HepG2 (cell line): Measurements from ENCODE around the gene PIP5K1C. TPM values are rescaled to one million over a fixed set of nuclear protein-coding genes. Genes with fewer than 3 reads are reported as not detected.

ENCODE experiments used
- ATAC-seq: fragments of 200-7000 bp; cut with Tn5 transposase; 3 replicates; pipeline ENCODE4 v1.9.1; 2020; ENCODE audit warnings: mild to moderate bottlenecking, moderate library complexity
- BruUV-seq: library from RNA; stranded (reverse); fragments of 400-500 nt; replicated peaks from 2 replicates; lab custom pipeline; 2021; lab: Mats Ljungman, UMichigan
- CTCF ChIA-PET: fragments of 300-600 bp; formaldehyde crosslinking; extraction: SDS; loops from one replicate; lab custom pipeline; 2021; ENCODE audit warnings: low total read pairs, inconsistent platforms, low intra/inter-chr PET ratio; lab: Yijun Ruan, JAX
- POLR2A ChIA-PET: fragments of 350-600 bp; sonication (Branson Sonifier 250); formaldehyde crosslinking; loops from one replicate; lab custom pipeline; 2020; ENCODE audit warnings: antibody characterized with exemption, inconsistent platforms; lab: Yijun Ruan, JAX
- DNase-seq: peaks from one replicate; pipeline ENCODE4 v3.0.0-alpha.2; 2015; ENCODE audit warnings: low spot score
- FAIRE-seq: peaks from 3 replicates; lab custom pipeline; 2011; peaks lifted over from hg19 to GRCh38; lab: Jason Lieb, UNC
- H2AFZ ChIP-seq: one replicate; pipeline ENCODE4 v1.6.1; 2011; ENCODE audit warnings: low read length, inconsistent platforms
- H3K27ac ChIP-seq: fragments of 300-600 bp; 3 replicates; pipeline ENCODE4 v1.8.0; 2011; ENCODE audit warnings: mixed run types, mild to moderate bottlenecking, mixed read lengths, low read length, inconsistent platforms; ENCODE audit not compliant: insufficient read depth; ENCODE audit errors: extremely low read length
- H3K27me3 ChIP-seq, 2 experiments: fragments of 200-600 bp in 1 of 2; 2 replicates in 1 of 2; 3 replicates in 1 of 2; pipeline versions ENCODE4 v1.6.0 to v1.8.0; 2011; ENCODE audit warnings: low read length in 2 of 2, mild to moderate bottlenecking in 2 of 2, moderate library complexity in 2 of 2, inconsistent platforms in 1 of 2; ENCODE audit not compliant: insufficient read depth in 2 of 2, control insufficient read depth in 1 of 2
- H3K36me3 ChIP-seq, 2 experiments: fragments of 200-600 bp in 1 of 2; replicated peaks in 1 of 2; 2 replicates in 1 of 2; 3 replicates in 1 of 2; pipeline versions ENCODE4 v1.5.1 to v1.8.0; 2011; ENCODE audit warnings: low read length in 2 of 2, inconsistent platforms in 1 of 2; ENCODE audit not compliant: insufficient read depth in 2 of 2, control insufficient read depth in 1 of 2
- H3K4me1 ChIP-seq: 2 replicates; pipeline ENCODE4 v1.5.1; 2012; ENCODE audit warnings: low read length, inconsistent platforms; ENCODE audit not compliant: insufficient read depth
- H3K4me2 ChIP-seq: 2 replicates; pipeline ENCODE4 v1.6.0; 2011; ENCODE audit warnings: low read depth, low read length, inconsistent platforms
- H3K4me3 ChIP-seq, 3 experiments: fragments of 200-600 bp in 1 of 3; sonication (generic), shearing (Covaris generic) in 1 of 3; replicated peaks in 1 of 3; 2 replicates each; pipeline ENCODE4 v1.5.1; 2011 to 2016; ENCODE audit warnings: low read length in 3 of 3, inconsistent platforms in 2 of 3, low read depth in 2 of 3, mild to moderate bottlenecking in 2 of 3, control low read depth in 1 of 3, mixed read lengths in 1 of 3; ENCODE audit not compliant: insufficient read depth in 1 of 3
- H3K79me2 ChIP-seq: one replicate; pipeline ENCODE4 v1.6.1; 2011; ENCODE audit warnings: low read length, inconsistent platforms; ENCODE audit not compliant: insufficient read depth
- H3K9ac ChIP-seq: 2 replicates; pipeline ENCODE4 v1.6.0; 2011; ENCODE audit warnings: mild to moderate bottlenecking, low read depth, low read length, inconsistent platforms; ENCODE audit not compliant: insufficient read depth
- H3K9me3 ChIP-seq: 2 replicates; pipeline ENCODE4 v1.5.1; 2012; ENCODE audit warnings: mild to moderate bottlenecking, low read length
- H4K20me1 ChIP-seq: 2 replicates; pipeline ENCODE4 v1.6.0; 2011; ENCODE audit warnings: inconsistent platforms, mild to moderate bottlenecking, low read length, moderate library complexity; ENCODE audit not compliant: insufficient read depth
- AGO2 ChIP-seq: fragments of 200-400 bp; formaldehyde crosslinking; optimal IDR thresholded peaks from 2 replicates; pipeline ENCODE3; 2017; ENCODE audit warnings: mild to moderate bottlenecking, low read depth, low read length, moderate library complexity
- JDP2 ChIP-seq: sonication (generic); formaldehyde crosslinking; IDR thresholded peaks from 2 replicates; pipeline ENCODE4 v1.8.1; 2022; ENCODE audit warnings: missing genetic modification reagents, borderline replicate concordance
- JUND ChIP-seq: sonication (generic); formaldehyde crosslinking; IDR thresholded peaks from 2 replicates; pipeline ENCODE4 v1.8.0; 2022; ENCODE audit warnings: mild to moderate bottlenecking, missing genetic modification reagents
- NR2F1 ChIP-seq, 2 experiments: fragments of 450-650 bp in 1 of 2; formaldehyde crosslinking in 1 of 2; IDR thresholded peaks; 2 replicates each; pipeline versions ENCODE4 v1.5.0 to v1.6.1; 2016 to 2020; ENCODE audit warnings: mild to moderate bottlenecking in 1 of 2, missing compliant biosample characterization in 1 of 2, missing genetic modification reagents in 1 of 2, moderate library complexity in 1 of 2
- RFXAP ChIP-seq: sonication (generic); formaldehyde crosslinking; IDR thresholded peaks from 2 replicates; pipeline ENCODE4 v1.4.0; 2020; ENCODE audit warnings: missing genetic modification reagents, borderline replicate concordance
- ZNF253 ChIP-seq: sonication (generic); formaldehyde crosslinking; IDR thresholded peaks from 2 replicates; pipeline ENCODE4 v1.8.0; 2022; ENCODE audit warnings: mild to moderate bottlenecking, missing genetic modification reagents, borderline replicate concordance
- ZNF530 ChIP-seq: sonication (generic); formaldehyde crosslinking; IDR thresholded peaks from 2 replicates; pipeline ENCODE4 v1.5.0; 2020; ENCODE audit warnings: low read depth, mild to moderate bottlenecking, missing genetic modification reagents
- ZNF556 ChIP-seq: sonication (generic); formaldehyde crosslinking; IDR thresholded peaks from 2 replicates; pipeline ENCODE4 v1.4.0; 2020; ENCODE audit warnings: mild to moderate bottlenecking, missing genetic modification reagents, borderline replicate concordance
- ZNF891 ChIP-seq: sonication (generic); formaldehyde crosslinking; IDR thresholded peaks from 2 replicates; pipeline ENCODE4 v1.5.0; 2020; ENCODE audit warnings: mild to moderate bottlenecking, missing genetic modification reagents
- ZSCAN9 ChIP-seq: IDR thresholded peaks from 2 replicates; pipeline ENCODE4 v1.6.1; 2016; ENCODE audit warnings: borderline replicate concordance
- WGBS: methylation state at CpG from one replicate; pipeline ENCODE4 v1.1.6; 2017; ENCODE audit warnings: low lambda C conversion rate; 5-methylcytosine and 5-hydroxymethylcytosine counted together
- in situ Hi-C: cut with HindIII; loops from 2 replicates; pipeline ENCODE4 v1.10.0; 2017; ENCODE audit warnings: low pct_unique_long_range_greater_than_20kb; ENCODE audit not compliant: extremely low pct_ligation_motif_present
- intact Hi-C: fragments of 100-400 bp; cut with micrococcal nuclease; formaldehyde crosslinking; loops from one replicate; pipeline ENCODE4 v1.10.0; 2022; ENCODE audit not compliant: unreplicated experiment
- polyA plus RNA-seq, 8 experiments: library from polyadenylated mRNA; depleted of rRNA in 3 of 8; stranded (reverse) in 7 of 8; unstranded in 1 of 8; fragments of >200 nt; fragmentation: Illumina TruSeq in 4 of 8; extraction: Trizol in 4 of 8; gene quantifications; 2 replicates each; pipeline versions ENCODE4 v1.2.1 to v1.2.3, GENCODE V29; 2011 to 2016; ENCODE audit warnings: low read depth in 4 of 8, missing spikeins in 1 of 8, mixed read lengths in 1 of 8; ENCODE audit not compliant: insufficient read depth in 1 of 8
- total RNA-seq, 5 experiments: library from RNA; depleted of rRNA; stranded (reverse); fragments of >200 nt; fragmentation: Illumina TruSeq; extraction: Trizol; gene quantifications; 2 replicates each; pipeline ENCODE4 v1.2.3, GENCODE V29; 2016; ENCODE audit warnings: low read depth in 1 of 5
- TF ChIP-seq, protein P1 (sequence below): sonication (generic); formaldehyde crosslinking; IDR thresholded peaks from 2 replicates; pipeline ENCODE4 v1.5.0; 2020; ENCODE audit warnings: mild to moderate bottlenecking, missing genetic modification reagents
- TF ChIP-seq, protein P2 (sequence below): sonication (generic); formaldehyde crosslinking; IDR thresholded peaks from 2 replicates; pipeline ENCODE4 v1.4.0; 2020; ENCODE audit warnings: missing genetic modification reagents
- TF ChIP-seq, protein P3 (sequence below): sonication (generic); formaldehyde crosslinking; IDR thresholded peaks from 2 replicates; pipeline ENCODE4 v1.4.0; 2020; ENCODE audit warnings: missing genetic modification reagents, mild to moderate bottlenecking, borderline replicate concordance

PIP5K1C gene
- total and polyA plus RNA-seq, 2 of the 13 experiments (the other 11 are each of a cell fraction or from before 2014, with no cell fraction given), result 3.6 to 4.3 TPM

DNA sequence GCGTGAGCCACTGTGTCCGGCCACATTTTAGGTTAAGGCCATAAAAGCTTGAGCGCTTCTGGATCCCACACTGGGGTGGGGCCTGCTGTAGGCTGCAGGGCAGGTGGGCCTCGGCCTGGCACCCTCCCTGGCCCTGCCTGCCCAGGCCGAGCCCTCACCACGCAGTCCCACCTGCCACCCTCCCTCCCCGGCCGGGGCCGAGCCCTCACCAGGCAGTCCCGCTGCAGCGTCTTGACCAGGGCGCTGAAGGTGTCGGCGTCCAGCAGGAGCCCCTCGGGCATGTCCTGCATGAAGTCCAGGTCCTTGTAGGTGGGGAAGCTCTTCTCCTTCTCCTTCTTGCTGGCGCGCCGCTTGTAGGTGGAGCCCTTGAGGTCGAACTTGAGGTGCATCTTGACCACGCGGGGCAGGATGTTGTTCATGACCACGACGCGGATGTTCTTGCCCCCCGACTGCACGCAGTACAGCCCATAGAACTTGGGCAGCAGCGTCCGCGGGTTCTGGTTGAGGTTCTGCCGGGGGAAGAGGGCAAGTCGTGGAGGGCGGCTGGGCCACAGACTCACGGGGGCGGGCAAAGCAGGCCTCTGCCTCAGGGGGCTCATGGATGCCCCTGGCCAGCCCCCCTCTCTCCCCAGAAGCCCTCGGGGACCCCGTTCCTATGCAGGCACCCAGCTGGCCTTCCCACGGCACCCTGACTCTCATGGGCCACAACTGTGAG is 47.0 kb downstream of the PIP5K1C start:
- H3K27ac ChIP-seq, result no peak overlapping the region
- in situ Hi-C loops (no loop called here), intact Hi-C loops (no loop called here)
- BruUV-seq, result no TSS peak
- H3K36me3 ChIP-seq, result peaks cover 1 to 13% of the 10 kb centered on the region in 2 experiments; a peak in 4 of 5 replicates
- no peaks in the 10 kb centered on the region for H4K20me1 ChIP-seq
- H3K9ac ChIP-seq, result no peak overlapping the region
- no peaks in the 10 kb centered on the region for H3K9me3 ChIP-seq
- TF ChIP-seq ZNF253 (CRISPR knock-in tag) (no peak), AGO2 (peak; percentile 34)
- H3K4me1 ChIP-seq, result no peaks in the 10 kb centered on the region
- no peak for FAIRE-seq
- H2AFZ ChIP-seq, result no peak overlapping the region
- H3K27me3 ChIP-seq, result no peaks in the 10 kb centered on the region
- H3K4me2 ChIP-seq, result no peak overlapping the region
- H3K4me3 ChIP-seq, result no peak overlapping the region
- DNase-seq, result no peak
- ATAC-seq, result no peak
- no peaks in the 10 kb centered on the region for H3K79me2 ChIP-seq
- POLR2A ChIA-PET, result no interaction called here
- CTCF ChIA-PET, result no interaction called here
- 96% methylated on average over 18 of the region's 37 CpGs for WGBS

DNA sequence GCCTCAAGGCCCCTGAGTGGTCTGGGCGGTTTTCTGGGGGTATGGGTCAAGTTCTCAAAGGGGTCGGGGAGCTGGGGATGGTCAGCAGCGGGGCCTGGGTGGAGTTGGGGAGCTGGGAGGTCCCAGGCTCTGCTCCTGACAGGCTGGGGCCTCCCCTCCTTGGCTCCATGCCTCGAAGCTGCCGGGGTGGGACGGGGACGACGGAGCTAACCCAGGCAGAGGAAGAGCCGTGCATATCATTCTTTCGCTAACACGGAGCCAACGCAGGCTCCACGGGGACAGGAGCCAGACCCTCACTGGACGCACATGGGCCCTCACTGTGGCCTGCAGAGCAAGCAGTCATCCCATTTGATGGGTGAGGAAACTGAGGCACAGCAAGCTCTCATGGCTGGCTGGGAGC is 47.8 kb downstream of the PIP5K1C start:
- Histone ChIP-seq H3K27me3 (no peaks in the 10 kb centered on the region), H3K36me3 (peaks cover 1 to 12% of the 10 kb centered on the region in 2 experiments; a peak in 4 of 5 replicates), H2AFZ (no peak overlapping the region), H3K79me2 (no peaks in the 10 kb centered on the region), H3K9me3 (no peaks in the 10 kb centered on the region), H3K4me3 (no peak overlapping the region), H3K9ac (no peak overlapping the region), H3K4me1 (no peaks in the 10 kb centered on the region), H3K27ac (no peak overlapping the region), H3K4me2 (no peak overlapping the region), H4K20me1 (no peaks in the 10 kb centered on the region)
- ChIA-PET CTCF (no interaction called here), POLR2A (no interaction called here)
- BruUV-seq, result no TSS peak
- intact Hi-C loops, result no loop called here
- FAIRE-seq (no peak), DNase-seq (no peak), ATAC-seq (no peak)
- WGBS, result 90% methylated on average over 2 of the region's 14 CpGs
- in situ Hi-C loops, result no loop called here
- no peak for TF ChIP-seq ZNF556 (CRISPR knock-in tag)
- no peak for TF ChIP-seq ZNF530
- TF ChIP-seq, protein P1, sequence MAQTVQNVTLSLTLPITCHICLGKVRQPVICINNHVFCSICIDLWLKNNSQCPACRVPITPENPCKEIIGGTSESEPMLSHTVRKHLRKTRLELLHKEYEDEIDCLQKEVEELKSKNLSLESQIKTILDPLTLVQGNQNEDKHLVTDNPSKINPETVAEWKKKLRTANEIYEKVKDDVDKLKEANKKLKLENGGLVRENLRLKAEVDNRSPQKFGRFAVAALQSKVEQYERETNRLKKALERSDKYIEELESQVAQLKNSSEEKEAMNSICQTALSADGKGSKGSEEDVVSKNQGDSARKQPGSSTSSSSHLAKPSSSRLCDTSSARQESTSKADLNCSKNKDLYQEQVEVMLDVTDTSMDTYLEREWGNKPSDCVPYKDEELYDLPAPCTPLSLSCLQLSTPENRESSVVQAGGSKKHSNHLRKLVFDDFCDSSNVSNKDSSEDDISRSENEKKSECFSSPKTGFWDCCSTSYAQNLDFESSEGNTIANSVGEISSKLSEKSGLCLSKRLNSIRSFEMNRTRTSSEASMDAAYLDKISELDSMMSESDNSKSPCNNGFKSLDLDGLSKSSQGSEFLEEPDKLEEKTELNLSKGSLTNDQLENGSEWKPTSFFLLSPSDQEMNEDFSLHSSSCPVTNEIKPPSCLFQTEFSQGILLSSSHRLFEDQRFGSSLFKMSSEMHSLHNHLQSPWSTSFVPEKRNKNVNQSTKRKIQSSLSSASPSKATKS (CRISPR knock-in tag), result no peak
- TF ChIP-seq JUND (CRISPR knock-in tag), result no peak
- TF ChIP-seq RFXAP (CRISPR knock-in tag), result no peak
- TF ChIP-seq, protein P2, sequence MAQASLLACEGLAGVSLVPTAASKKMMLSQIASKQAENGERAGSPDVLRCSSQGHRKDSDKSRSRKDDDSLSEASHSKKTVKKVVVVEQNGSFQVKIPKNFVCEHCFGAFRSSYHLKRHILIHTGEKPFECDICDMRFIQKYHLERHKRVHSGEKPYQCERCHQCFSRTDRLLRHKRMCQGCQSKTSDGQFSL, result no peak
- TF ChIP-seq ZSCAN9, result no peak
- no peak for TF ChIP-seq JDP2 (CRISPR knock-in tag)
- TF ChIP-seq NR2F1 (CRISPR knock-in tag; IDR thresholded peaks at IDR 0.05), result no peak
- TF ChIP-seq, protein P3, sequence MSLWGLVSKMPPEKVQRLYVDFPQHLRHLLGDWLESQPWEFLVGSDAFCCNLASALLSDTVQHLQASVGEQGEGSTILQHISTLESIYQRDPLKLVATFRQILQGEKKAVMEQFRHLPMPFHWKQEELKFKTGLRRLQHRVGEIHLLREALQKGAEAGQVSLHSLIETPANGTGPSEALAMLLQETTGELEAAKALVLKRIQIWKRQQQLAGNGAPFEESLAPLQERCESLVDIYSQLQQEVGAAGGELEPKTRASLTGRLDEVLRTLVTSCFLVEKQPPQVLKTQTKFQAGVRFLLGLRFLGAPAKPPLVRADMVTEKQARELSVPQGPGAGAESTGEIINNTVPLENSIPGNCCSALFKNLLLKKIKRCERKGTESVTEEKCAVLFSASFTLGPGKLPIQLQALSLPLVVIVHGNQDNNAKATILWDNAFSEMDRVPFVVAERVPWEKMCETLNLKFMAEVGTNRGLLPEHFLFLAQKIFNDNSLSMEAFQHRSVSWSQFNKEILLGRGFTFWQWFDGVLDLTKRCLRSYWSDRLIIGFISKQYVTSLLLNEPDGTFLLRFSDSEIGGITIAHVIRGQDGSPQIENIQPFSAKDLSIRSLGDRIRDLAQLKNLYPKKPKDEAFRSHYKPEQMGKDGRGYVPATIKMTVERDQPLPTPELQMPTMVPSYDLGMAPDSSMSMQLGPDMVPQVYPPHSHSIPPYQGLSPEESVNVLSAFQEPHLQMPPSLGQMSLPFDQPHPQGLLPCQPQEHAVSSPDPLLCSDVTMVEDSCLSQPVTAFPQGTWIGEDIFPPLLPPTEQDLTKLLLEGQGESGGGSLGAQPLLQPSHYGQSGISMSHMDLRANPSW (CRISPR knock-in tag), result no peak
- TF ChIP-seq ZNF891, result no peak
